Retinal pigment epithelial cell (primary cell): Measurements from ENCODE around the gene HK3.

ENCODE experiments used
- DNase-seq: peaks from one replicate; pipeline ENCODE4 v3.0.0-alpha.2; 2010; ENCODE audit warnings: low read depth
- H3K4me3 ChIP-seq: 2 replicates; pipeline ENCODE4 v1.5.1; 2011; ENCODE audit warnings: mild to moderate bottlenecking, low read length, control low read depth, moderate library complexity
- TF ChIP-seq, protein P1 (sequence below): conservative IDR thresholded peaks from 2 replicates; pipeline ENCODE4 v1.5.1; 2011; ENCODE audit warnings: low read depth, low read length, control low read depth, inconsistent platforms

Gene HK3

GRCh38 chr5:176862330-176862995 is 36.7 kb downstream of the HK3 start:
- no peak for DNase-seq
- no peak overlapping the region for H3K4me3 ChIP-seq
- TF ChIP-seq, protein P1, sequence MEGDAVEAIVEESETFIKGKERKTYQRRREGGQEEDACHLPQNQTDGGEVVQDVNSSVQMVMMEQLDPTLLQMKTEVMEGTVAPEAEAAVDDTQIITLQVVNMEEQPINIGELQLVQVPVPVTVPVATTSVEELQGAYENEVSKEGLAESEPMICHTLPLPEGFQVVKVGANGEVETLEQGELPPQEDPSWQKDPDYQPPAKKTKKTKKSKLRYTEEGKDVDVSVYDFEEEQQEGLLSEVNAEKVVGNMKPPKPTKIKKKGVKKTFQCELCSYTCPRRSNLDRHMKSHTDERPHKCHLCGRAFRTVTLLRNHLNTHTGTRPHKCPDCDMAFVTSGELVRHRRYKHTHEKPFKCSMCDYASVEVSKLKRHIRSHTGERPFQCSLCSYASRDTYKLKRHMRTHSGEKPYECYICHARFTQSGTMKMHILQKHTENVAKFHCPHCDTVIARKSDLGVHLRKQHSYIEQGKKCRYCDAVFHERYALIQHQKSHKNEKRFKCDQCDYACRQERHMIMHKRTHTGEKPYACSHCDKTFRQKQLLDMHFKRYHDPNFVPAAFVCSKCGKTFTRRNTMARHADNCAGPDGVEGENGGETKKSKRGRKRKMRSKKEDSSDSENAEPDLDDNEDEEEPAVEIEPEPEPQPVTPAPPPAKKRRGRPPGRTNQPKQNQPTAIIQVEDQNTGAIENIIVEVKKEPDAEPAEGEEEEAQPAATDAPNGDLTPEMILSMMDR = no peak

- TF ChIP-seq, protein P1 = no peak
- no peak overlapping the region for H3K4me3 ChIP-seq
- no peak for DNase-seq
These were observed 37.9 kb downstream of the HK3 start for GRCh38 chr5:176861276-176861675.

DNA sequence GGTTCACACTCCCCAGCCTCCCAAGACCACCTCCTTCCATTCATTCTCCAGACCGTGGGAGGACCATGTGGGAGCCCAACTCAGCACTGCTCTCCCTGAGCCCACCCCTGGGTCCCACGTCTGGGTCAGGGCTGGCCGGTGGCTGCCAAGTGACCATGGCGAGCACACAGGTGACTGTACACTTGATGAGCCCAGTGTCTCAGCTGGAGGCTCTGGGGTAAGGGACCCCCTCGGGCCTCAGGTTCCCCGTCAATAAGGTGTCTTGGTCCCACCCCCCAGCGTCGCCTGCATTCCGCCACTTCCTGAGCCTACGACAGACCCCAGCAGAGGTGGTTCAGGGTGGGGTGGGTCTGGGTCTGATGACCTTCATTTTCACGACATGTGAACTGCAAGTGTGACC is 38.8 kb downstream of the HK3 start:
- no peak for DNase-seq
- TF ChIP-seq, protein P1 = no peak
- H3K4me3 ChIP-seq = no peak overlapping the region

- DNase-seq = no peak
- H3K4me3 ChIP-seq = no peak overlapping the region
- TF ChIP-seq, protein P1 = no peak
These were observed 39.2 kb downstream of the HK3 start for GRCh38 chr5:176859916-176860315.

DNA sequence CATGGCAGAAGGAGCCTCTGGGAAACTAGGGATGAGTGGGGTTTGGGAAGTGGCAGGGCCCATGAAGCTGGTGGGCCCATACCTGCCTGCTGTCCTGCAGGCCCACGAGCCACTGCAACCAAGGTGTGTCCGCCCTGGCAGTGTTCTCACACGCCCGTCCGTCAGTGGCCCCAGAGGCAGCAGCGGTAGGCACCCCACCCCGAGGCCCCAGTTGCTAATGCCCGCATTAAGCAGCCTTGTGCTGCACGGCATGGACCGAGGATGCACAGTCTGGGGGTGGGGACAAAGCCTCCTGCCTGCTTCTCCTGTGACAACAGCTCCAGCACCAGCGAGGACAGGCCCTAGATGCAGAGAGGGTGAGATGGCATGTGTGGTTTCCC is 41.3 kb downstream of the HK3 start:
- no peak overlapping the region for H3K4me3 ChIP-seq
- DNase-seq = no peak
- TF ChIP-seq, protein P1 = no peak

DNA sequence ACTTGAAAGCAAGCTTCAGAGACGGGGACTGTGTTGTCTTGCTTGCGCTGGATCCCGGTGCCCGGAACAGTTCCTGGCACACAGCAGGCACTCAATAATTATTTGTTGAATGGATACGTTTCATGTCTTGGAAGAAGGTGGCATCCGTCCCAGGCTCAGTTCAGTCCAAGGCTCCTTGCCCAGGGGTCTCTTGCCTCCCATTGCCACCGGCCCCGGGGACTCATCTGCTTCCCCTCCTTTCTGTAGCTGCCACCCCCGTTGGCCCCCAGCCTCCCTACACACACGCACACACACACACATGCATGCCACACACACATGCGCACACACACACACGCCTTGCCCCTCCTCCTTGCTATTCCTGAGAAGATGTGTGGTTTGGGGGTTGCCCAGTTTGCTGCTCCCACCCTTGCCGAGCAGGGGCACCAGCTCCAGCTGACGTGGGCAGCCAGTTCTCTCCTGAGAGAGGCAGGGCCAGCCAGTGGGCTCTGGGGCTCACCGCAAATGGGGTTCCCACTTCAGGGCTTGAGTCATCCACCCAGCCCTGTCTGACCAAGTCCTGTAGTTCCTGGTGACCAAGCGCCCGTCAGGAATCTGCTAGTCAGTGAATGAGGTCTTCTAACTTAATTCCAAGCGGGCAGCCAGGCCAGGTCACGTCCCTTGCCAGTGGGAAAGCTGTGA is 41.8 kb downstream of the HK3 start:
- DNase-seq = no peak
- TF ChIP-seq, protein P1 = no peak
- H3K4me3 ChIP-seq = no peak overlapping the region

DNA sequence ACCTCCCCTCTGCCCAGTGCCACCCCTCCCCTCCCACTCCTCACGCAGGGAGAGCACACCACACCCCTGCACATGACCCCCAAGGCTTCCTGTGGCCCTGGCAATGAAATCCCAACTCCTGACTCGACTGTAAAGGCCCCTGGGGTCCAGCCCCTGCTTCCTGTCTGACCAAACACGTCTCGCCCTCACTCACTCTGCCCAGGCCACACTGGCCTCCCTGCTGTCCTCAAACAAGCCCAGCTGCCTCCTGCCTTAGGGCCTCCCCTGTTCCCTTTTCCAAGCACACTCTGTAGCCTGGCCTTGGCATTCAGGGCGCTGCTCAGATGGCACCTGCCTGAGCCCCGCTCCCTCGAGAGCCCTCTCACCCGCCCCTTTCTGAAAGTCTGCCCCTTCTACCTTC is 42.4 kb downstream of the HK3 start:
- no peak for DNase-seq
- TF ChIP-seq, protein P1 = no peak
- H3K4me3 ChIP-seq = no peak overlapping the region
